MG63 (cell line): Measurements from ENCODE around the gene CFB. TPM values are rescaled to one million over a fixed set of nuclear protein-coding genes. Genes with fewer than 3 reads are reported as not detected.

Source experiments
- DNase-seq: peaks from one replicate; pipeline ENCODE4 v3.0.0-alpha.2; 2020
- H3K27me3 ChIP-seq: fragments of 250-450 bp; sonication (Bioruptor Pico); 2 replicates; pipeline ENCODE4 v1.5.1; 2020; ENCODE audit warnings: mild to moderate bottlenecking, moderate library complexity
- H3K36me3 ChIP-seq: fragments of 250-450 bp; sonication (Bioruptor Pico); 2 replicates; pipeline ENCODE4 v1.5.1; 2020; ENCODE audit warnings: mild to moderate bottlenecking, moderate library complexity
- H3K4me3 ChIP-seq: fragments of 250-450 bp; sonication (Bioruptor Pico); 2 replicates; pipeline ENCODE4 v1.5.1; 2020; ENCODE audit warnings: mild to moderate bottlenecking, moderate library complexity
- H3K9me3 ChIP-seq: fragments of 250-450 bp; sonication (Bioruptor Pico); 2 replicates; pipeline ENCODE4 v1.5.1; 2020; ENCODE audit warnings: mild to moderate bottlenecking, moderate library complexity
- total RNA-seq: library from RNA; depleted of rRNA; stranded (reverse); fragments of >200 nt; shearing (Covaris generic); gene quantifications from 2 replicates; pipeline ENCODE4 v1.2.3, GENCODE V29; 2014; ENCODE audit warnings: low replicate concordance

The CFB gene
- total RNA-seq, 1 experiment from 2014 or later: 6.9 TPM

DNA sequence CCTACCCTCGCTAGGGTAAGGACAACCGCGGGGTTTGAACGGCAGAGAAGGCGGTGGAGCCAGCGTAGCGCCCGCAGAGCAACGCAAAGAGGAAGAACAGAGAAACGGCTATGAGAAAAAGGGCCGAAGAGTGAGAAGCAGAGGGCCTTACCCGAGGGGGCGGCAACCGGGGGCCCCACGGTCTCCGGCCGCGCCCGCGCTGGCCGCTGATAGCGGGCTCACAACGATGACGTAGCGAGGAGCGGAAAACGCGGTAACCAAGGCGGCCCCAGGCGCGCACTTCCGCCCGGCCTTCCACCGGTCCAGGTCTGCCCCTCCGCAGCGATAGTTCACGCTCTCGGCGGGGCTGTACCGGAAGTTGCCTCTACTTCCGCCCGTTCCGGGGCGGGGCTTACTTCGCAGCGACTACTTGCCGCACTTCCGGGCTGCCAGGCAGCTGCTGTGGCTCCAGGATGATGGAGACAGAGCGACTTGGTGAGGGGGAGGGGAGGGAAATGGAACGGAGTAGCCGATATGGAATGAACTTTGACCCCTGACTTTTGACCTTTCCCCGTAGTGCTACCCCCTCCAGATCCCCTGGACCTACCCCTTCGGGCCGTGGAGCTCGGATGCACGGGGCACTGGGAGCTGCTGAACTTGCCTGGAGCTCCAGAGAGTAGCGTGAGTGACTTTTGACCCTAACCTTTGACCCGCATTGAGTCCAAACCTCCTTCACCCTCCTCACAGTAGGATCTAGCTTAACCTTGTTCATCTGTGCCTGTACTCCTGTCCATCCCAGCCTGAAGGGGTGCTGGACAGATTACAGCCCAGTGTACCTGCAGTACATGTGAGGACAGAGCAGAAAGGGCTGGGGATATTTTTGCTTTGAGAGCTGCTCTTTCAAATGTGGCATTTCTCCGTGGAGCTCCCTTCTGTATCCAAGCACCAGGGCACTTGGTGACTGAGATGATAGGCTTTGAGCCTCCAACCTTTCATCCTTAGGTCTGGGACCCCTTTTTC is 13.1 kb downstream of the CFB start, which contains the start of the genes NELFE and SKIC2:
Gene NELFE, minus strand, starts transcription at position 231 of the 999 bp plus-strand sequence. CDS start 525 bp downstream, outside the sequence.
Gene SKIC2, plus strand, starts transcription at position 435 of the 999 bp plus-strand sequence. Its CDS starts 18 bp downstream, at position 453.
- peak within 1 kb of the TSS; percentile 97 for H3K4me3 ChIP-seq
- H3K36me3 ChIP-seq: peaks cover 23% of the 10 kb centered on the region
- no peaks in the 10 kb centered on the region for H3K9me3 ChIP-seq
- H3K27me3 ChIP-seq: no peaks in the 10 kb centered on the region
- peak; percentile 96 for DNase-seq

- H3K36me3 ChIP-seq: peaks cover 19% of the 10 kb centered on the region
- no peaks in the 10 kb centered on the region for H3K9me3 ChIP-seq
- no peaks in the 10 kb centered on the region for H3K27me3 ChIP-seq
- no peak overlapping the region for H3K4me3 ChIP-seq
- no peak for DNase-seq
These were observed 15.7 kb downstream of the CFB start for GRCh38 chr6:31961616-31962015.

DNA sequence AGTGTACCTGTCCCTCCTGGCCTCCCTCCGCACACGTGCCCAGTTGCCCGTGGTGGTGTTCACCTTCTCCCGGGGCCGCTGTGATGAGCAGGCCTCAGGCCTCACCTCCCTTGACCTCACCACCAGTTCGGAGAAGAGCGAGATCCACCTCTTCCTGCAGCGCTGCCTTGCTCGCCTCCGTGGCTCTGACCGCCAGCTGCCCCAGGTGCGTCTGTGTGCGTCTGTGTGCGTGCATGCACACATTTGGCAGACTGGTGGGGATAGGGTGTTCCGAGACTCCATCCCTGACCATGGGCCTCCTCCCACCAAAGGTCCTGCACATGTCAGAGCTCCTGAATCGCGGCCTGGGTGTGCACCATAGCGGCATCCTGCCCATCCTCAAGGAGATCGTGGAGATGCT is 18.0 kb downstream of the CFB start:
- DNase-seq: no peak
- H3K27me3 ChIP-seq: no peaks in the 10 kb centered on the region
- no peak overlapping the region for H3K4me3 ChIP-seq
- no peaks in the 10 kb centered on the region for H3K9me3 ChIP-seq
- peaks cover 12% of the 10 kb centered on the region for H3K36me3 ChIP-seq

- Histone ChIP-seq H3K9me3 (no peaks in the 10 kb centered on the region), H3K36me3 (peaks cover 14% of the 10 kb centered on the region), H3K27me3 (no peaks in the 10 kb centered on the region), H3K4me3 (no peak overlapping the region)
- no peak for DNase-seq
These were observed 19.8 kb downstream of the CFB start for GRCh38 chr6:31965700-31966099.

GRCh38 chr6:31966506-31966905 is 20.6 kb downstream of the CFB start:
- no peaks in the 10 kb centered on the region for H3K9me3 ChIP-seq
- H3K27me3 ChIP-seq: no peaks in the 10 kb centered on the region
- no peak for DNase-seq
- no peak overlapping the region for H3K4me3 ChIP-seq
- H3K36me3 ChIP-seq: peaks cover 13% of the 10 kb centered on the region

DNA sequence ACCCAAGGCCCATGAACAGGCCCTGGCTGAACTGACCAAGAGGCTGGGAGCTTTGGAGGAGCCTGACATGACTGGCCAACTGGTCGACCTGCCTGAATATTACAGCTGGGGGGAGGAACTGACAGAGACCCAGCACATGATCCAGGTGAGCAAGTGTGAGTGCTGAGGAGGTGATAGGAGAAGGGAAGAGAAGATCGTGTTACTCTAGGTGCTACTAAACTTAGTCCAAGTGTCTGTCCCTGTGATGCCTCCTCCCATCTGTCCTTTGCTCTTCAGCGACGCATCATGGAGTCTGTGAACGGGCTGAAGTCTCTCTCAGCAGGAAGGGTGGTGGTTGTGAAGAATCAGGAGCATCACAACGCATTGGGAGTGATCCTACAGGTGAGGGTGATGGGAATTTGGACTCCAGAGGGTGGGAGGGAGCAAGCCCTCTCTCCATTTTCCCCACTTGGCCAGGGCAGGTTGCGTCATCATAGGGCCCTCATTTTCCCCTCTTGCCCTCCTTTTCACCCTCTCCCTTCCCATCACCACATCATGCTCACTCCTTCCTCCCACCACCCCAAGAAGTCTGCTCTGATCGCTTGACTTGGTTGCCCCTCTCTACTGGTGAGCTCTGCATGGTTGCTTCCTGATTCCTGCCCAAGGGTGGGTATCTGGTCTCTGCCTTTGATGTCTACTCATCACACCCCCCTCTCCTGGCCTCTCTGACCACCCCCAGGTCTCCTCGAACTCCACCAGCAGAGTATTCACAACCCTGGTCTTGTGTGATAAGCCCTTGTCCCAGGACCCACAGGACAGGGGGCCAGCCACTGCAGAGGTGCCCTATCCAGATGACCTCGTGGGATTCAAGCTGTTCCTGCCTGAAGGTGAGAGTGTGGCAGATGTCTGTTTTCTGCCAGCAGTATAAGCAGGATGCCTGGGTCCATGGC is 21.4 kb downstream of the CFB start:
- H3K9me3 ChIP-seq: no peaks in the 10 kb centered on the region
- H3K27me3 ChIP-seq: no peaks in the 10 kb centered on the region
- no peak overlapping the region for H3K4me3 ChIP-seq
- H3K36me3 ChIP-seq: peaks cover 13% of the 10 kb centered on the region
- DNase-seq: no peak

GRCh38 chr6:31967926-31968320 is 22.0 kb downstream of the CFB start:
- no peak for DNase-seq
- Histone ChIP-seq H3K4me3 (no peak overlapping the region), H3K27me3 (no peaks in the 10 kb centered on the region), H3K36me3 (peaks cover 13% of the 10 kb centered on the region), H3K9me3 (no peaks in the 10 kb centered on the region)

DNA sequence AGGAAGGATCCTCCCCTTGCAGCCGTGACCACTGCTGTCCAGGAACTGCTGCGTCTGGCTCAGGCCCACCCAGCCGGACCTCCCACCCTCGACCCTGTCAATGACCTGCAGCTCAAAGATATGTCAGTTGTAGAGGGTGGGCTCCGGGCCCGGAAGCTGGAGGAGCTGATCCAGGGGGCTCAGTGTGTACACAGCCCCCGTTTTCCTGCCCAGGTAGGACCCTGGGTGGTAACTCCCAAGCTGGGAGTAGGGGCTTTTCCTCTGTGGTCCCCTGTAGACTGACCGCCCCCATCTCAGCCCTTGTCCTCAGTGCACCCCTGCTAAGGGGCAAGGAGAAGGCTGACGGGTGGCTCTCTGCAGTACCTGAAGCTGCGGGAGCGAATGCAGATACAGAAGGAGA is 22.4 kb downstream of the CFB start:
- H3K27me3 ChIP-seq: no peaks in the 10 kb centered on the region
- no peak overlapping the region for H3K4me3 ChIP-seq
- no peak for DNase-seq
- H3K9me3 ChIP-seq: no peaks in the 10 kb centered on the region
- peaks cover 13% of the 10 kb centered on the region for H3K36me3 ChIP-seq

- Histone ChIP-seq H3K4me3 (no peak overlapping the region), H3K9me3 (no peaks in the 10 kb centered on the region), H3K27me3 (no peaks in the 10 kb centered on the region), H3K36me3 (peaks cover 13% of the 10 kb centered on the region)
- DNase-seq: no peak
These were observed 23.2 kb downstream of the CFB start for GRCh38 chr6:31968791-31969711.

GRCh38 chr6:31969712-31970603 is 24.1 kb downstream of the CFB start:
- no peaks in the 10 kb centered on the region for H3K9me3 ChIP-seq
- peak overlapping the region; percentile 78; the same call in 1 of the 2 replicates for H3K4me3 ChIP-seq
- H3K36me3 ChIP-seq: peaks cover 11% of the 10 kb centered on the region
- no peak for DNase-seq
- H3K27me3 ChIP-seq: no peaks in the 10 kb centered on the region

GRCh38 chr6:31970604-31971271 is 24.8 kb downstream of the CFB start:
- Histone ChIP-seq H3K9me3 (no peaks in the 10 kb centered on the region), H3K36me3 (peaks cover 11% of the 10 kb centered on the region), H3K27me3 (no peaks in the 10 kb centered on the region), H3K4me3 (peak overlapping the region; percentile 78)
- DNase-seq: peak; percentile 27

DNA sequence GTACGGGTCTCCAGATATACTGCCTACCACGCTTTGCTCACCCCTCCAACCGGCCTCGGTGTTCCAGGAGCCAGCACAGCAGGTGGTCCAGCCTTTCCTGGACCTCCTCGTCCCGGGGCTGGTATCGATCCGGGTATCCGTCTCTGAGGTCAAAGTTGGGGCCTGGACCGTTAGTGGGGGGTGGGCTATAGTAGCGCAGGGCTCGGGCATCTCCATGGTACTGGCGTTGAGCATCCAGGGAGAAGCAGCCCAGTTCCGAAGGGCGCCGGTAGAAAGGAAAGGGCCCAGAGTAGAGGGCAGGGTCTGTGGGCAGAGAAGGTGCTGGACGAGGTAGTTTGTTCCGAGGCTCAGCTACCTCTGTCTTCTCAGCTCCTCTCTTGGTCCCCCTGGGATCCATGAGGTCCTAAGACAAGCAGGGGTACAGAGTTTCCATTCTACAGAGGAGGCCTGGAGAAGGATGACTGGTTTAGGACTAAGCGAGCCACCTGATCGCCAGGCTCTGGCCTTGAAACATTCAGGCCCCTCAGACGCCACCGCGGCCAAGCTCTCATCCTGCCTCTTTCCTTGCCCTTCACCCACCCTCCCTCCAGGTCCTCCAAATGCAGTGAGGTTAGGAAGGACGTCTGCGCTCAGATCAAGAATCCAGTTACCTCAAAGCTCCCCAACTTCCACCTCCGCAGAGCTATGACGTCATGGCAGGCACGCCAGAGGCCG is 25.5 kb downstream of the CFB start:
- peak; percentile 21 for DNase-seq
- H3K27me3 ChIP-seq: no peaks in the 10 kb centered on the region
- peaks cover 11% of the 10 kb centered on the region for H3K36me3 ChIP-seq
- H3K4me3 ChIP-seq: peak overlapping the region; percentile 78
- H3K9me3 ChIP-seq: no peaks in the 10 kb centered on the region

- Histone ChIP-seq H3K36me3 (peaks cover 11% of the 10 kb centered on the region), H3K9me3 (no peaks in the 10 kb centered on the region), H3K4me3 (peak within 1 kb of the TSS; percentile 78), H3K27me3 (no peaks in the 10 kb centered on the region)
- peak; percentile 94 for DNase-seq
These were observed 26.3 kb downstream of the CFB start, which contains the start of gene DXO for GRCh38 chr6:31971993-31972708. Gene DXO, minus strand, starts transcription at chr6:31972138. Its CDS starts 463 bp downstream, at chr6:31971675.
